ENCODE data around the gene FSIP1. TPM values are rescaled to one million over a fixed set of nuclear protein-coding genes. Genes with fewer than 3 reads are reported as not detected.
A peak's percentile ranks its signal among the peaks of the same experiment; 100 is the strongest.

FSIP1 gene
- total RNA-seq, 2 donors from 2014 or later, result 0.33 TPM; not detected in 1

GRCh38 chr15:39598186-39598850, 184.3 kb downstream of the FSIP1 start:
- peaks cover 0 to 10% of the 10 kb centered on the region in 2 donors for H3K36me3 ChIP-seq (replicated peaks in 1 of 2; ENCODE audit: insufficient read depth in 1 of 2, low read depth in 2 of 2)
- no peak overlapping the region for H3K27ac ChIP-seq
- intact Hi-C loops (cut with DNase I), result no loop called here
- WGBS, 2 donors, result 42 to 49% methylated on average over 3 of the region's 3 CpGs
- peak in 1 of 3 donors; percentile 17 for TF ChIP-seq POLR2A (IDR thresholded peaks at IDR 0.05)
- no peak for TF ChIP-seq CTCF (IDR thresholded peaks at IDR 0.05)
- no peaks in the 10 kb centered on the region for H3K4me1 ChIP-seq
- no peaks in the 10 kb centered on the region for H3K9me3 ChIP-seq
- no peak for DNase-seq
- ATAC-seq, result no peak
- H3K4me3 ChIP-seq, result no peak overlapping the region
- H3K27me3 ChIP-seq, result no peaks in the 10 kb centered on the region

GRCh38 chr15:39597751-39598185, 184.9 kb downstream of the FSIP1 start:
- ATAC-seq (no peak), DNase-seq (no peak)
- Histone ChIP-seq H3K36me3 (replicated peaks in 1 of 2; ENCODE audit: insufficient read depth in 1 of 2, low read depth in 2 of 2) (peaks cover 0 to 10% of the 10 kb centered on the region in 2 donors), H3K4me1 (no peaks in the 10 kb centered on the region), H3K9me3 (no peaks in the 10 kb centered on the region), H3K4me3 (no peak overlapping the region), H3K27ac (no peak overlapping the region), H3K27me3 (no peaks in the 10 kb centered on the region)
- WGBS, 2 donors, result 86 to 89% methylated on average over 6 of the region's 6 CpGs
- TF ChIP-seq POLR2A (IDR thresholded peaks at IDR 0.05), result no peak
- TF ChIP-seq CTCF (IDR thresholded peaks at IDR 0.05), result no peak
- intact Hi-C loops (cut with DNase I), result no loop called here

GRCh38 chr15:39597336-39597735, 185.3 kb downstream of the FSIP1 start:
- H3K27ac ChIP-seq, result no peak overlapping the region
- no peaks in the 10 kb centered on the region for H3K27me3 ChIP-seq
- no peak for DNase-seq
- intact Hi-C loops (cut with DNase I), result no loop called here
- no peak for ATAC-seq
- H3K36me3 ChIP-seq (replicated peaks in 1 of 2; ENCODE audit: insufficient read depth in 1 of 2, low read depth in 2 of 2), result peaks cover 0 to 13% of the 10 kb centered on the region in 2 donors
- no peaks in the 10 kb centered on the region for H3K9me3 ChIP-seq
- no peak overlapping the region for H3K4me3 ChIP-seq
- TF ChIP-seq CTCF (IDR thresholded peaks at IDR 0.05) (no peak), POLR2A (IDR thresholded peaks at IDR 0.05) (no peak)
- H3K4me1 ChIP-seq, result no peaks in the 10 kb centered on the region
- 86 to 91% methylated on average over 2 of the region's 2 CpGs for WGBS, 2 donors

GRCh38 chr15:39596358-39597051, 186.1 kb downstream of the FSIP1 start:
- WGBS, 2 donors, result 70 to 72% methylated on average over 5 of the region's 5 CpGs
- no peak for DNase-seq

More at GRCh38 chr15:39596358-39597051, 186.1 kb downstream of the FSIP1 start:
- Histone ChIP-seq H3K4me3 (no peak overlapping the region), H3K4me1 (no peaks in the 10 kb centered on the region), H3K36me3 (replicated peaks in 1 of 2; ENCODE audit: insufficient read depth in 1 of 2, low read depth in 2 of 2) (peaks cover 0 to 14% of the 10 kb centered on the region in 2 donors), H3K9me3 (no peaks in the 10 kb centered on the region), H3K27me3 (no peaks in the 10 kb centered on the region), H3K27ac (no peak overlapping the region)
- TF ChIP-seq CTCF (IDR thresholded peaks at IDR 0.05), result no peak
- no peak for TF ChIP-seq POLR2A (IDR thresholded peaks at IDR 0.05)
- intact Hi-C loops (cut with DNase I), result no loop called here
- ATAC-seq, result no peak

Measured in body of pancreas (tissue), 4 donors.